OCI-LY3 (cell line): Measurements from ENCODE around the gene SH3RF3.
A peak's percentile ranks its signal among the peaks of the same experiment; 100 is the strongest.

ENCODE experiments used
- H2AFZ ChIP-seq: fragments of 200-600, 300-600 bp; shearing (Covaris generic); 2 replicates; pipeline ENCODE4 v1.6.0; 2014; ENCODE audit warnings: antibody characterized with exemption, low read depth, low read length
- H3K27ac ChIP-seq: fragments of 200-600, 300-600 bp; sonication (generic); 2 replicates; pipeline ENCODE4 v1.5.1; 2014; ENCODE audit warnings: mild to moderate bottlenecking, low read length, moderate library complexity, mixed read lengths
- H3K27me3 ChIP-seq: fragments of 200-600, 300-600 bp; sonication (generic); 2 replicates; pipeline ENCODE4 v1.6.1; 2014; ENCODE audit warnings: low read depth, low read length, mixed read lengths
- H3K36me3 ChIP-seq: fragments of 200-600, 300-600 bp; sonication (generic); replicated peaks from 2 replicates; pipeline ENCODE3; 2014; ENCODE audit warnings: low read depth, low read length, mixed read lengths
- H3K4me1 ChIP-seq: fragments of 300-600, 200-600 bp; sonication (generic); 2 replicates; pipeline ENCODE4 v1.6.1; 2014; ENCODE audit warnings: low read length, mixed read lengths
- H3K4me2 ChIP-seq: fragments of 200-600, 300-600 bp; sonication (generic); 2 replicates; pipeline ENCODE4 v1.6.1; 2014; ENCODE audit warnings: low read length, mixed read lengths
- H3K4me3 ChIP-seq: fragments of 300-600, 200-600 bp; sonication (generic); 2 replicates; pipeline ENCODE4 v1.5.1; 2014; ENCODE audit warnings: antibody characterized with exemption, mild to moderate bottlenecking, low read length, moderate library complexity
- H3K79me2 ChIP-seq: fragments of 300-600, 200-600 bp; shearing (Covaris generic); 2 replicates; pipeline ENCODE4 v1.6.1; 2014; ENCODE audit warnings: mild to moderate bottlenecking, low read length, mixed read lengths
- H3K9ac ChIP-seq: fragments of 300-600, 200-600 bp; shearing (Covaris generic); 2 replicates; pipeline ENCODE4 v1.6.0; 2014; ENCODE audit warnings: mild to moderate bottlenecking, low read length, moderate library complexity
- H3K9me3 ChIP-seq: fragments of 200-600, 300-600 bp; shearing (Covaris generic); 2 replicates; pipeline ENCODE4 v1.6.1; 2014; ENCODE audit warnings: low read length, mixed read lengths; ENCODE audit not compliant: insufficient read depth
- H4K20me1 ChIP-seq: fragments of 200-600, 300-600 bp; sonication (generic); 2 replicates; pipeline ENCODE4 v1.6.1; 2016; ENCODE audit warnings: low read length, mixed read lengths; ENCODE audit not compliant: insufficient read depth
- EZH2phosphoT487 ChIP-seq: fragments of 200-600 bp; shearing (Covaris generic); IDR thresholded peaks from 2 replicates; pipeline ENCODE4 v1.6.1; 2018; ENCODE audit warnings: antibody characterized with exemption, mixed run types, low read depth
- TF ChIP-seq, protein P1 (sequence below): fragments of 200-600, 300-600 bp; sonication (generic); IDR thresholded peaks from 2 replicates; pipeline ENCODE4 v1.5.1; 2014; ENCODE audit warnings: antibody characterized with exemption, low read length, low read depth

SH3RF3 gene

DNA sequence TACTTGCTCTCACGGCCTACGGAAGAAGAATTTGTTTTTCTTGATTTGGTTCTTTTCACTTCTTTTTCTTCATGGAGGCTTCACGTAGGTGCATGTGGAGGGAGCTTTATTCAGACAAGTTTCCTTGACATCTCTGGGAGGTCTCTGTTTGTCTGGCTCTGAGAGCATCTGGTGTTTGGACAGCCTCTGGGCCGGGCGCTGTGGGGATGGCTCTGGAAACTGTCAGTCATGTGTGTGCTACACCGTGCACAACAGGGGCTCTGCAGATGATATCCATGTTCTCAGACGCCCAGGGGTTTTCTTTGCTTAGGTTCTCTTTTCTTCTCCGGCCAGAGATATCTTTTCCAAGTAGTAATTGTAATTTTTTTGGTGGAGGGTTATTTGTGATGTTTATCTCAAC lies 130.7 kb downstream of the SH3RF3 start:
- H3K9me3 ChIP-seq: no peaks in the 10 kb centered on the region
- no peaks in the 10 kb centered on the region for H3K36me3 ChIP-seq
- H3K4me3 ChIP-seq: no peak overlapping the region
- 0 out of 2 replicates have a peak, but pooled peaks cover 3% of the 10 kb centered on the region for H3K27me3 ChIP-seq
- no peak overlapping the region for H3K4me2 ChIP-seq
- TF ChIP-seq EZH2phosphoT487: no peak
- TF ChIP-seq, protein P1, sequence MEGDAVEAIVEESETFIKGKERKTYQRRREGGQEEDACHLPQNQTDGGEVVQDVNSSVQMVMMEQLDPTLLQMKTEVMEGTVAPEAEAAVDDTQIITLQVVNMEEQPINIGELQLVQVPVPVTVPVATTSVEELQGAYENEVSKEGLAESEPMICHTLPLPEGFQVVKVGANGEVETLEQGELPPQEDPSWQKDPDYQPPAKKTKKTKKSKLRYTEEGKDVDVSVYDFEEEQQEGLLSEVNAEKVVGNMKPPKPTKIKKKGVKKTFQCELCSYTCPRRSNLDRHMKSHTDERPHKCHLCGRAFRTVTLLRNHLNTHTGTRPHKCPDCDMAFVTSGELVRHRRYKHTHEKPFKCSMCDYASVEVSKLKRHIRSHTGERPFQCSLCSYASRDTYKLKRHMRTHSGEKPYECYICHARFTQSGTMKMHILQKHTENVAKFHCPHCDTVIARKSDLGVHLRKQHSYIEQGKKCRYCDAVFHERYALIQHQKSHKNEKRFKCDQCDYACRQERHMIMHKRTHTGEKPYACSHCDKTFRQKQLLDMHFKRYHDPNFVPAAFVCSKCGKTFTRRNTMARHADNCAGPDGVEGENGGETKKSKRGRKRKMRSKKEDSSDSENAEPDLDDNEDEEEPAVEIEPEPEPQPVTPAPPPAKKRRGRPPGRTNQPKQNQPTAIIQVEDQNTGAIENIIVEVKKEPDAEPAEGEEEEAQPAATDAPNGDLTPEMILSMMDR: no peak
- no peaks in the 10 kb centered on the region for H3K79me2 ChIP-seq
- H3K4me1 ChIP-seq: peaks cover 7% of the 10 kb centered on the region
- H2AFZ ChIP-seq: no peak overlapping the region
- H3K27ac ChIP-seq: no peak overlapping the region
- no peak overlapping the region for H3K9ac ChIP-seq
- H4K20me1 ChIP-seq: no peaks in the 10 kb centered on the region

DNA sequence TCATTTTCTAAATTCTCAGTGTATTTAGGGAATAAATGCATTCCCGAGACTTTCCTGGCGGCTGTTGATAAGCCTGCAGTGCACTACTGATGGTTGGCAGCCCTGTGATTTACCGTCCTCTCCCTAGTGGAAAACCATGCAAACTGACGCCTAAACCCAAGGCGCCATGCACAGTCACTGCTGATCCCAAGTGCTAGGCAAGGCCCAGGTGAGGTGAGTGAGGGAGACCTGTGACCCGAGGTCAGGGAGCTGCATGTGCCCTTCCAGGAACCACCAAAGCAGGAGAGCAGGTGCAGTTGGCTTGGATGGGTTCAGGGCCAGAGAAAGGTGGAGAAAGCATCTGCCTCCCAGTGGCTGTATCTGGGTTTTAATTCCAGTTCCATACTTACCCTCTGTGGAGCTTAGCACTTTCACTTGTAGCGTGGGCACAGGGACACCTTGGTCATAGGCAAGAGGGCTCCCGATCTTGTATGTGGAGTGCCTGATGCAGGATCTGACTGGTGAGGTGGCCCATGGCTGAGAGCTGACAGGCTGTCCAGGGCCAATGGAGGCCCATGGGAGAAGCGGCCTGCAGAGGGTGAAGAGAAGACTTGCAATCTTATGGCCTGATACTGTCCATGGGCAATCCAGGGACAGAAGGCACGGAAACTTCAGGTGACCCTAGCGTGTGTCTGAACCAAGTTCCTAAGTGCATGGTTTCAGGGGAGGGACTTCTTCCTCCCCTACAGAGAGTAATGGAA lies 131.3 kb downstream of the SH3RF3 start:
- 0 out of 2 replicates have a peak, but pooled peaks cover 3% of the 10 kb centered on the region for H3K27me3 ChIP-seq
- no peaks in the 10 kb centered on the region for H4K20me1 ChIP-seq
- no peaks in the 10 kb centered on the region for H3K9me3 ChIP-seq
- no peak overlapping the region for H3K4me3 ChIP-seq
- TF ChIP-seq, protein P1: no peak
- no peak for TF ChIP-seq EZH2phosphoT487
- peaks cover 7% of the 10 kb centered on the region for H3K4me1 ChIP-seq
- H3K27ac ChIP-seq: no peak overlapping the region
- H3K9ac ChIP-seq: no peak overlapping the region
- H3K4me2 ChIP-seq: no peak overlapping the region
- no peaks in the 10 kb centered on the region for H3K36me3 ChIP-seq
- no peak overlapping the region for H2AFZ ChIP-seq
- no peaks in the 10 kb centered on the region for H3K79me2 ChIP-seq

GRCh38 chr2:109260886-109261700 lies 132.1 kb downstream of the SH3RF3 start:
- H3K27me3 ChIP-seq: 0 out of 2 replicates have a peak, but pooled peaks cover 3% of the 10 kb centered on the region
- H3K9me3 ChIP-seq: no peaks in the 10 kb centered on the region
- H4K20me1 ChIP-seq: no peaks in the 10 kb centered on the region
- no peak overlapping the region for H3K4me3 ChIP-seq
- H3K4me2 ChIP-seq: no peak overlapping the region
- no peaks in the 10 kb centered on the region for H3K79me2 ChIP-seq
- H3K27ac ChIP-seq: no peak overlapping the region
- H3K36me3 ChIP-seq: no peaks in the 10 kb centered on the region
- H2AFZ ChIP-seq: no peak overlapping the region
- no peak for TF ChIP-seq EZH2phosphoT487
- TF ChIP-seq, protein P1: 0 out of 2 replicates have a peak, but pooled peaks have one; percentile 25
- H3K9ac ChIP-seq: no peak overlapping the region
- H3K4me1 ChIP-seq: no peaks in the 10 kb centered on the region
